Putamen (tissue), 1 donor: Measurements from ENCODE around the gene LSG1.
"Not testable (repeated sequence)": the region's sequence is repeated elsewhere in the genome, so short reads cannot be mapped to it uniquely, and the experiment has no call there.

Experiments
- DNase-seq: peaks from one replicate; pipeline ENCODE4 v3.0.0-alpha.2; 2016; ENCODE audit warnings: low spot score

Gene LSG1

GRCh38 chr3:194654443-194654842 is 17.5 kb downstream of the LSG1 start:
- no peak for DNase-seq

GRCh38 chr3:194647747-194648146 is 24.2 kb downstream of the LSG1 start:
- DNase-seq: no peak

DNA sequence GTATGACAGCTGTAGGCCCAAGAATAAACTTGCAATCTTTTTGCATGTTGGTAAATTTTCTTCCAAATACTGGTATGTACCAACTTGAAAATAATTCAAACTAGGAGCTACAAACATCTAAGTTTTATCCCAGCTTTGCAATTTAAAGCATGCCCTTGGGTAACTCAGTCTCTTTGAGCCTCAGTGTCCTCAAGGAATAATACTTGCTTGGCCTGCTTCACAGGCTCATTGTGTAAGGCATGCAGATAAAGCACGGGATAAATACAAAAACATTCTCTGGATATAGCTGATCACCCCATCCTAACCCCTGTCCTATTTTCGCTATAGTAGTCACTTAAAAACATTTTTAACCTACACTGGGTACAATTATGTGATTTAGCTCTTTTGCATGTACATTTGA is 29.2 kb downstream of the LSG1 start:
- DNase-seq: no peak

DNA sequence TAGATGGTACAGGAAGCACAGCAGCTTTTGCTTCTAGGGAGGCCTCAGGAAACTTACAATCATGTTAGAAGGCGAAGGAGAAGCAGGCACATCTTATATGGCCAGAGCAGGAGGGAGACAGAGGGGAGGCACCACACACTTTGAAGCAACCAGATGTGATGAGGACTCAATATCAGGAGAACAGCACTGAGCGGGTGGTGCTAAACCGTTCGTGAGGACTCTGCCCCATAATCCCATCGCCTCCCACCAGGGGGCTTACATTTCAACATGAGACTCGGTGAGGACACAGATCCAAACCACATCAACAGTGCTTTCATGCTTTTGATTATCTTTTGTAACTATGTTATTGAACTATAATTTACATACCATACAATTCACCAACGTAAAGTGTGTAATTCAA is 31.2 kb downstream of the LSG1 start:
- DNase-seq: no peak

- no peak for DNase-seq
These were observed 32.9 kb downstream of the LSG1 start for GRCh38 chr3:194638991-194639605.

GRCh38 chr3:194637541-194638400 is 34.2 kb downstream of the LSG1 start:
- no peak for DNase-seq

DNA sequence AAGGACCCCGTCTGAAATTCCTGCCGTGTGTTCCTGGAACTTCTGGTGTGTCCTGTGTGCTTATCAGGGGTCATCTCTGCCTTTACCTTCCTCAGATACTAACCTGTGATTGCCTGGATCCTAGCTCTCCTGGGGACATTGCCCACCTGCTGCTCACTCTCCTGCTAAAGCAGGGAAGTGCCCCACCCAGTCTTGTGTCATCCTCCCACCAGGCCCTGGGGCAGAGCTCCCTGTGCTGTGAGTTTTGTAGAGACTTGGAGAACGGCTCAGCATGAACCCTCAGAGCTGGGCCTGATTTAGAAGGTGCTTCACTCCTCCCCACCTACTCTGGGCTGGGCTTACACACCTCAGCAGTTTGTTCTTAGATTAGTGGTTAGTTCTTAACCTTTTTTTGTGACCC is 34.9 kb downstream of the LSG1 start:
- DNase-seq: no peak

- no peak for DNase-seq
These were observed 38.5 kb downstream of the LSG1 start, which contains the start of gene TMEM44 for GRCh38 chr3:194633349-194634004. Gene TMEM44 (minus strand): TSS chr3:194633419. CDS start chr3:194633215, 204 bp downstream.

DNA sequence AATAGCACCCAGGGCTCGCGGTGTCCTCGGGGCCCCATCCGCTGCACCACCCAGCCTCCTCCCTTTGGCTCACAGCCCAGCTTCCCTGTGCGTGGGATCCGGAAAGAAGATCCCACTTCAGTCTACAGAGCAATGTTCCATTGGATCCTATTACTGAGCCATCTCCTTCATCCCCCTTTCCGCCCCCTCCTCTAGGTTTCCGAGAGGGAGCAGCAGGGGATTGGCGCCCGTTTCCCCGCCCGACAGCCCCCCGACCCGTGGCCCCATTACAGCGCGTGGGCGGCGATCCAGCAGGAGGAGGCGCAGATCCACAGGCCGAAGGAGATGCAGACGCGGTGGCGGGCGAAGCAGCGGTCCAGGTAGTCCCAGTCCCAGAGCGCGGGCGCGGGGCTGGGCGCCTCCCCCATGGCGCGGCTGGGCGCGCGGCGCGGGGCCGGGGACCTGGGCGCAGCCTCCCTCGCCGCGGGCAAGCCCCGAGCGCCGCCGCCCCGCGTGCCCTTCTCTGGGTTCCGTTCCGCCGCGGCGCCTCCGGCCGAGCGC is 39.1 kb downstream of the LSG1 start:
- no peak for DNase-seq

DNA sequence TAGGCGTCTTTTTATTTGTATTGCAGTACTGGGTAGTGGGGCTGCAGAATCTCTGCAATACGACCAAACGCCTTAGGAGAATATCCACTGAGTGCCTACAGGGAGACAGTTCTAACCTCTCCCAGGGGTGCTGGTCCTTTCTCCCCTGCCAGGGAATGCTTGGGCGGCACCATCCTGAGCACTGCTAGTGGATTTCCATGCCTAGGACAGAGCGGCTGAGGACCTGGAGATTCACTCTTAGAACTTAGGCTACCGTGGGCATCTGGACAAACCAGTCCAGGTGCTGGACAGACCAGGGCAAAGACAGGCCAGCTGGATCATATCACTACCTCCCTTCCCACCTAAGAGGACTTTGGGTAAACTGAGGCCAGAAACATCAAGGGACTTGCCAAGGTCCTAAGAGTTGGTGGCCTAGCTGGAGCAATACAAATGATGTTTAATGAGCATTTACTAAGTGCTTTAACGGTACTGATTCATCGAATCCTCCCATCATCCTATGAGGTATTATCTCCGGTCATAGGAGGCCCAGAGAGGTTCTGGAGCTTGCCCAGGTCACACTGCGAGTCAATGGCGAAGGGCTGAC is 39.7 kb downstream of the LSG1 start:
- DNase-seq: no peak

- DNase-seq: no peak
These were observed 40.3 kb downstream of the LSG1 start for GRCh38 chr3:194631696-194632095.

- not testable (repeated sequence) for DNase-seq
These were observed 41.3 kb downstream of the LSG1 start for GRCh38 chr3:194630681-194631080.

- DNase-seq: no peak
These were observed 47.0 kb downstream of the LSG1 start for GRCh38 chr3:194624956-194625355.

DNA sequence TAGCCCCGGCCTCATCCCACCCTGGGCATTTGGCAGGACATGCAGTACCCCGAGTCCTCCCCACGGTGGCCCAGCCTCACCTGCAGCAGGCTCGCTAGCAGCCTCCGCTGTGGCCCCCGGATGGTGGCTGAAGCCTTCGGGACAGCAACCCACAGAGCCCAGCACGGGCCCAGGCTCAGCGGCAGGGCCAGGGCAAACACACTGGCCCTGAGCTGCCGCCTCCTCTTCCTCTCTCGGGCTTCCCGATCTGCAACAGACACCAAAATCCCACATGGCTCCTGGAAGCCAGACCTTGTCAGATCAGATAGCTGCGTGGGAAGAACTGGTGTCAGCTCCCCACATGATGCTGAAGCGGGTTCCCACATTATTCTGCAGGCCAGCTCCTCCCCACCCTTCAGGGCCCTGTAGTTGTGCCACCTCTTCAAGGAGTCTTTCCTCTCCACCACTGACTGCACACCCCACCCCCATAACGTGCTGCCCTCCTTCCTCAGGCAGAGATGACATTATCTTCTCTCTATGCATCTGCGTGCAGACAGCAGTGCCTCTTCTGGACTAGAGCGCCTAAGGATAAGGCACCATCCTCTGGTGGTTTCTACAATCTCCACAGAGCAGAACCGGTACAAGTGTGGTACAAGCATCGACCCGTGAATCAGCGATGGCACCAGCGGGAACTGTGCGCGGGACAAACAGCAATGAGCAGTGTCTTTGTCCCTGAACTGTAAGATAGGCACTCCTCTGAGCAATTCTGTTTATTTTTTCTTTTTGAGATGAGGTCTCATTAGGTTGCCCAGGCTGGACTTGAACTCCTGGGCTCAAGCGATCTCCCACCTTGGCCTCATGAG is 48.3 kb downstream of the LSG1 start:
- DNase-seq: peak; percentile 63

DNA sequence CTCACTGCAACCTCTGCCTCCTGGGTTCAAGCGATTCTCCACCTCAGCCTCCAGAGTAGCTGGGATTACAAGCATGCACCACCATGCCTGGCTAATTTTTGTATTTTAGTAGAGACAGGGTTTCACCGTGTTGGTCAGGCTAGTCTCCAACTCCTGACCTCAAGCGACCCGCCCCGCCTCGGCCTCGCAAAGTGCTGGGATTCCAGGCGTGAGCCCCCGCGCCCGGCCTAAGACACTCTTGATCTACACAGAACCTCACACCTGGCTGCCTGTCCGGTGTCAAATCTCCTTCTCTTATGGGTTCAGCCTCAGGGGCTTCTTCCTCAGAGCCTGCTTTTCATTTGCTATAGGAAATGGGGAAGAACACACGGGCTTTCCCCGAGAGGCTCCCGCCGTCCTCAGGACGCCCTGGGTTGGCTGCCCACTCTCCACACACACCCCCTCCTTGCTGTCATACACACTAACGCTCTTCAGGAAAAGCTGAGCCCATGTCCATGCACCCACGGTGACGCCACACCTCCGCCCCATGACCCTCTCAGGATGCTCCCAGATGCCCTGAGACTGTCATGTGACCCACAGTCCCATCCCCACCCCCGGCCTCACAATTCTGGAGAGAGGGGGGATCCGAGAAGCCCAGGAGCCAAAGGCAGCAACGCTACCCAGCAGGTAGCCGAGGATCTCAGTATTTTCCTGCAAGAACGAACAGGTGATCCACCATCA is 49.2 kb downstream of the LSG1 start:
- DNase-seq: no peak

DNA sequence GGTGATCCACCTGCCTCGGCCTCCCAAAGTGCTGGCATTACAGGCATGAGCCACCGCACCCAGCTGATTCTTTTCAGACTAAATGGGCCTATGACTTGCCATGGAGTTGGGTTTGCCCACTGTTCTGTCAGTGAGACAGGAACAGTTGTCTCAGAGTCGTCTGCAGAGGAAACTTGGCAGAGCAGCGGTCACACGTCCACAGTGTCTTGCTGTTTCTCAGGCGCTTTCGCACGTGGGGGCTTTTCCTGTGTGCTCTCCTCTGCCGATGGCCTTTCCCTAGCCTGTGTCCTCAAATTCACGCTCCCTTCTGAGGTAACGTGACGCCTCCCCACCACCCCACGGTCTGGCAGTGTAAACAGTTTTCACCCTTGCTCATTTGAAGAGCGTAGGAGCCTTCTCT is 50.0 kb downstream of the LSG1 start:
- DNase-seq: no peak

- DNase-seq: peak; percentile 49
These were observed 51.8 kb downstream of the LSG1 start for GRCh38 chr3:194620196-194620595.

DNA sequence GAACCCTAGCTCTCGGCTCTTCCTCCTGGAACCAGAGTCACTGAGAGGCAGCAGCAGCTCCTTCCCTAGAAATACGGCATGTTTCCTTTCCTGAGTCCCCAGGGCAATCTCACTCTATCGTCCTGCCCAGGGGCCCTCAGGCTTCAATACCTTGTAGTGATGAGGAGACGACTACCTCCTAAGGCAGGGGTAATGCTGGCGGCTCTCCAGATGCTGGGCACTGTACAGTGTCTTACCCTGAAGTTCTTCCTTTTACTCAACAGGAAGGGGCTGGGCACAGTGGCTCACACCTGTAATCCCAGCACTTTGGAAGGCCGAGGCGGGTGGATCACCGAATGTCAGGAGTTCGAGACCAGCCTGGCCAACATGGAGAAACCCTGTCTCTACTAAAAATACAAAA is 52.2 kb downstream of the LSG1 start:
- DNase-seq: no peak

DNA sequence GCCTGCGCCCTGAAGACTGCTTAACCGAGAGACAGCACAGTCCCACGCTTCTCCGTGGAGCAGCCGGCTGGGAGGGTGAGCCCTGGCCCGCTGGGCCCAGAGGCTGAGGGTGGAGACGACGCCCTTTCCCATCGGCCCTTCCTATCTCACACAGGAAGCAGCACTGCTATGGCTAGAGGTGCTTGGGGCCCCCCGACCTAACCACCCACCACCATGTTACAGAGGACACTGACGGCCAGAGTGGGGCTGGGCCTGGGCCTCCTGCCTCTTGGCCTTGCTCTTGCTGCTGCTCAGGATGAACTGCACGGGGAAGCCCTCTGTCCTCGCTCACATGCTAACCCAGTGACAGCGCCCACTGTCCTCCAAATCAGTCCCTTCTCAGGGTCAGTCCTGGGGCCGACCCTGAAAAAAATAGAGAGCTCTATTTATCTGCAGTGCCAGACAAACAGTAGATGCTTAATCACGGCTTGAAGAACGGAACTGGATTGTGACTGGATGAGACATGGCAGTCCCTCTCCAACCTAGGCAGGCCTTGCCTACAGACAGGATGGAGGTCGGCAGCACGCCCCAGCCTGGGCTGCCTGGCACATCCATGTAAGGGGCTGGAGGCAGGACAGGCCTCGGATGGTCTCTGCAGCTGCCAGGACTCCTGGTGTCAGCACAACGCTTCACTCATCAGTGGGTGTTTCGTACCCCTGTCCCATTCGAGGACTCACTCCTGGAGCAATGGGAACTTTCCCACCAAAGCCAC is 53.0 kb downstream of the LSG1 start:
- no peak for DNase-seq

- DNase-seq: no peak
These were observed 54.2 kb downstream of the LSG1 start for GRCh38 chr3:194617827-194618226.
